ENCODE data around the gene GCFC2. TPM values are rescaled to one million over a fixed set of nuclear protein-coding genes. Genes with fewer than 3 reads are reported as not detected.

GCFC2 gene
- total RNA-seq, 6 experiments from 2014 or later = 10.9 to 21.6 (median 16.5) TPM

DNA sequence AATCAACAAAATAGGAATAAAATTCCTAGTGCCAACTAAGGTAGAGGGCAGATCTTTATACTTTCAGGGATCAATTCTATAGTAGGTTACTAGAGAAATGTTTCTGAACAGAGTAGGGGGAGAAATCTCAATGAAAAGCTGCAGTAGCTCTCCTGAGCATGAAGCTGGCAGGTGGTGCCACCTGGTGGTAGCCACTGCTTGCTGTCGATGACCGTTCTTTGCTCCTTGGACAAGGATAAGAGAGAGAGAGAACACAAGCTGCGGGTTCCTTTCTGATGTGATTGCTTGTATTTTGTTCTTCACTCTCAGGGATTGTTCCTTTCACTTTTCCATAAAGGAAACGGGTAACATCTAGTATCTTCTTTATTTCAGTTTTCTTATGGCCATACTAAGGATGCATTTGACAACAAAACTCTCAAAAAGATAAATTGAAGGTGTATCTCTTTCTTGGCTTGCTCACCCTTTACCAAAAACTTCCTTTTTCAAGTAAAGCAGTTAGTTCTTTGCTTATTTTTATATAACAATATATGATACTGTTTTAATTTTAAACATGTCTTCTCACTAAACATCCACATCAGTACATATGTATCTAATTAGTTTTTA, 82.7 kb downstream of the GCFC2 start:
- peak; percentile 96 to 99 (median 98) for ATAC-seq
- WGBS (ENCODE audit: insufficient coverage, low coverage, low lambda C conversion rate, missing lambda C conversion rate) = 1% methylated on average over 4 of the region's 4 CpGs
- Histone ChIP-seq H3K27me3 (no peaks in the 10 kb centered on the region), H3K36me3 (no peaks in the 10 kb centered on the region), H3K4me1 (no peaks in the 10 kb centered on the region), H3K4me3 (no peak overlapping the region), H3K27ac (no peak overlapping the region), H3K9me3 (no peaks in the 10 kb centered on the region)
- intact Hi-C loops (cut with DNase I) = no loop called here
- no peak for TF ChIP-seq POLR2A (IDR thresholded peaks at IDR 0.05)
- TF ChIP-seq, protein P1, sequence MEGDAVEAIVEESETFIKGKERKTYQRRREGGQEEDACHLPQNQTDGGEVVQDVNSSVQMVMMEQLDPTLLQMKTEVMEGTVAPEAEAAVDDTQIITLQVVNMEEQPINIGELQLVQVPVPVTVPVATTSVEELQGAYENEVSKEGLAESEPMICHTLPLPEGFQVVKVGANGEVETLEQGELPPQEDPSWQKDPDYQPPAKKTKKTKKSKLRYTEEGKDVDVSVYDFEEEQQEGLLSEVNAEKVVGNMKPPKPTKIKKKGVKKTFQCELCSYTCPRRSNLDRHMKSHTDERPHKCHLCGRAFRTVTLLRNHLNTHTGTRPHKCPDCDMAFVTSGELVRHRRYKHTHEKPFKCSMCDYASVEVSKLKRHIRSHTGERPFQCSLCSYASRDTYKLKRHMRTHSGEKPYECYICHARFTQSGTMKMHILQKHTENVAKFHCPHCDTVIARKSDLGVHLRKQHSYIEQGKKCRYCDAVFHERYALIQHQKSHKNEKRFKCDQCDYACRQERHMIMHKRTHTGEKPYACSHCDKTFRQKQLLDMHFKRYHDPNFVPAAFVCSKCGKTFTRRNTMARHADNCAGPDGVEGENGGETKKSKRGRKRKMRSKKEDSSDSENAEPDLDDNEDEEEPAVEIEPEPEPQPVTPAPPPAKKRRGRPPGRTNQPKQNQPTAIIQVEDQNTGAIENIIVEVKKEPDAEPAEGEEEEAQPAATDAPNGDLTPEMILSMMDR (IDR thresholded peaks at IDR 0.05) = peak; percentile 80 to 97 (median 95)
- DNase-seq = peak; percentile 77 to 80 (median 77)

DNA sequence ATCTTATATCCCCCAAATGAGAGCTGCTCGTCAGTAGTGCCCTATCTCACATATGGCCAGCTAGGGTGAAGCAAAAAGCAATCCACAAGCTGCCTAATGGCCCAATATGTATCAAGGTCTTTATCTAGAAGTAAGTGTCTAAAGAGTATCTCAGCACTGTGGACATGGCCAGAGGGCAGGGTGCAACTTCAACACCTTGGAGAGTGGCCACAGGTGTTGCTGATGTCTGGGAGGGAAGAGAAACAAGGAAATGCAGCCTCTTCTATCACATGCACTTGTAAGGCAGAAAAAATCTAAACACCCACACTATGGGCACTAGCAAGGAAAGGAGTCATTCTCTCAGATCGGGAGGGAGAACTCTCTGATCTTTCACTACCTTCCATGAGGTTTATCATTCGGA, 87.8 kb downstream of the GCFC2 start:
- no peak overlapping the region for H3K4me3 ChIP-seq
- H3K4me1 ChIP-seq = no peaks in the 10 kb centered on the region
- DNase-seq (no peak), ATAC-seq (no peak)
- H3K9me3 ChIP-seq = no peaks in the 10 kb centered on the region
- WGBS (ENCODE audit: insufficient coverage, low coverage, low lambda C conversion rate, missing lambda C conversion rate) = 42% methylated on average over 1 of the region's 3 CpGs
- intact Hi-C loops (cut with DNase I) = no loop called here
- TF ChIP-seq, protein P1 (IDR thresholded peaks at IDR 0.05) = no peak
- TF ChIP-seq POLR2A (IDR thresholded peaks at IDR 0.05) = no peak
- no peaks in the 10 kb centered on the region for H3K27me3 ChIP-seq
- H3K36me3 ChIP-seq = no peaks in the 10 kb centered on the region
- H3K27ac ChIP-seq = no peak overlapping the region

DNA sequence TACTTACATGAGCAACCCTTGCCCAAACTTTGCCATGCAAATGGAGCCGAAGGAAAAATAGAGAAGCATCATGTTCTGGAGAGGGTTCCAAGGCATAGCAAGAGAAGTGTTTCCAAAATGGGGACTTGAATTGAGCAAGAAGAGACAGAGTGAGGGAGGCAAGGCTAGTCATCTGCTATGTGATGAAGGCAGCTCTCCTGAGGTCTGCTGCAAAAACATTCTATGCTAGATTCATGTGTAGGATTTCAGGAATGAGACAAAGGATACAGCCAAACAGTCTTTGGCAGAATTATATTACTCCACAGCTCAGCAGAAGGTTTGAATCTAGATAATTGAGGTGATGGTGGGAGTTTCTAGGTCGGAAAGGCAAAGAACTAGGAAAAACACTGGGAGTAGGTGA, 88.2 kb downstream of the GCFC2 start:
- Histone ChIP-seq H3K4me3 (no peak overlapping the region), H3K27ac (no peak overlapping the region), H3K27me3 (no peaks in the 10 kb centered on the region), H3K9me3 (no peaks in the 10 kb centered on the region), H3K4me1 (no peaks in the 10 kb centered on the region), H3K36me3 (no peaks in the 10 kb centered on the region)
- ATAC-seq (no peak), DNase-seq (no peak)
- 58% methylated on average over 2 of the region's 2 CpGs for WGBS (ENCODE audit: insufficient coverage, low coverage, low lambda C conversion rate, missing lambda C conversion rate)
- TF ChIP-seq, protein P1 (IDR thresholded peaks at IDR 0.05) = no peak
- TF ChIP-seq POLR2A (IDR thresholded peaks at IDR 0.05) = no peak
- intact Hi-C loops (cut with DNase I) = no loop called here

DNA sequence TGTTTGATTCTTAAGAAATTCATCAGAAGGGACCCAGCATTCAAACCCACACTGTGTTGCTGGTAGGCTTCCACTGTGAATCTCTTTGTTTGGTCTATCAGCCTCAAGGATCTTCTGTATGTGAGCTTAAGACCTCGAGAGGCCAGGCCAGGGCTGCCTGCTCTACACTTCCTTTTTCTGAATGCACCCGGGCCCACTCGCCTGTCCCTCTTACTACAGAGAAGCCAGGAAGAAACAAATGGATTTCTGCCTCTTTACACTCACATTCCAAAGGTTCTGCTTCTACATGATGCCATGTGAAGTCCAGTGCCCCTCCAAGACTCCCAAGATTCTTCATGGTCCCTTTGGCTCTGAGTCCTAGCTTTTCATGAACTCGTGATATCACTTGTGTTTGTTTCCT, 89.5 kb downstream of the GCFC2 start:
- 74% methylated on average over 3 of the region's 4 CpGs for WGBS (ENCODE audit: insufficient coverage, low coverage, low lambda C conversion rate, missing lambda C conversion rate)
- intact Hi-C loops (cut with DNase I) = no loop called here
- H3K4me3 ChIP-seq = no peak overlapping the region

More for the DNA sequence above, 89.5 kb downstream of the GCFC2 start:
- no peaks in the 10 kb centered on the region for H3K36me3 ChIP-seq
- no peak for TF ChIP-seq POLR2A (IDR thresholded peaks at IDR 0.05)
- TF ChIP-seq, protein P1 (IDR thresholded peaks at IDR 0.05) = no peak
- no peaks in the 10 kb centered on the region for H3K27me3 ChIP-seq
- ATAC-seq (no peak), DNase-seq (no peak)
- no peaks in the 10 kb centered on the region for H3K4me1 ChIP-seq
- no peaks in the 10 kb centered on the region for H3K9me3 ChIP-seq
- no peak overlapping the region for H3K27ac ChIP-seq

Measured in right lobe of liver (tissue), 6 donors.